Measurements from ENCODE around the gene FBXL16.
"Not testable (repeated sequence)": the region's sequence is repeated elsewhere in the genome, so short reads cannot be mapped to it uniquely, and the experiment has no call there.

GRCh38 chr16:742894-743293, 37.3 kb upstream of the FBXL16 start:
- TF ChIP-seq POLR2A (IDR thresholded peaks at IDR 0.05): not testable (repeated sequence)
- TF ChIP-seq, protein P1, sequence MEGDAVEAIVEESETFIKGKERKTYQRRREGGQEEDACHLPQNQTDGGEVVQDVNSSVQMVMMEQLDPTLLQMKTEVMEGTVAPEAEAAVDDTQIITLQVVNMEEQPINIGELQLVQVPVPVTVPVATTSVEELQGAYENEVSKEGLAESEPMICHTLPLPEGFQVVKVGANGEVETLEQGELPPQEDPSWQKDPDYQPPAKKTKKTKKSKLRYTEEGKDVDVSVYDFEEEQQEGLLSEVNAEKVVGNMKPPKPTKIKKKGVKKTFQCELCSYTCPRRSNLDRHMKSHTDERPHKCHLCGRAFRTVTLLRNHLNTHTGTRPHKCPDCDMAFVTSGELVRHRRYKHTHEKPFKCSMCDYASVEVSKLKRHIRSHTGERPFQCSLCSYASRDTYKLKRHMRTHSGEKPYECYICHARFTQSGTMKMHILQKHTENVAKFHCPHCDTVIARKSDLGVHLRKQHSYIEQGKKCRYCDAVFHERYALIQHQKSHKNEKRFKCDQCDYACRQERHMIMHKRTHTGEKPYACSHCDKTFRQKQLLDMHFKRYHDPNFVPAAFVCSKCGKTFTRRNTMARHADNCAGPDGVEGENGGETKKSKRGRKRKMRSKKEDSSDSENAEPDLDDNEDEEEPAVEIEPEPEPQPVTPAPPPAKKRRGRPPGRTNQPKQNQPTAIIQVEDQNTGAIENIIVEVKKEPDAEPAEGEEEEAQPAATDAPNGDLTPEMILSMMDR (IDR thresholded peaks at IDR 0.05): not testable (repeated sequence)

All from right lobe of liver (tissue), 4 donors.